ENCODE results near the gene TIMP2. TPM values are rescaled to one million over a fixed set of nuclear protein-coding genes. Genes with fewer than 3 reads are reported as not detected.

TIMP2 gene
- total RNA-seq, 1 experiment from 2014 or later = 60.5 TPM

DNA sequence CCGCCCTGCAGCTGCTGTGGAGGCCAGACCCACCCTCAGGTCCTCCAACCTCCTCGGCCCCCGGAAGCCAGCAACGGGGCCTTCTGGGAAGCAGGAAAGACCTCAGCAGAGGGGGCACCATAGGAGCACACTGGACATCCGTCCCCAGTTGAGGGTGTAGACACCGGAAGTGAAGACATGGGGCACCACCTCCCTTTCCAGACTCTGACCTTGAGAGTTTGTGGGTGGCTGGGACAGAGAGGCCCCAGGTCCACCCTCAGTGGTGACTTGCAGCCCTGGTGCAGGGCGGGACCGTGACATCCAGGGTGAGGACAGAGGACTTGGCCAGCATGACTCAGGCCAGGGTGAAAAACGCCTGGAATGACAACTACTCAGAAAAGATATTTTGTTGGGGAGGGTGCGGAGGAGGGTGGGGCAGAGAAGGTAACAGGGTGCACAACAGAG is 42.1 kb downstream of the TIMP2 start:
- TF ChIP-seq, protein P1, sequence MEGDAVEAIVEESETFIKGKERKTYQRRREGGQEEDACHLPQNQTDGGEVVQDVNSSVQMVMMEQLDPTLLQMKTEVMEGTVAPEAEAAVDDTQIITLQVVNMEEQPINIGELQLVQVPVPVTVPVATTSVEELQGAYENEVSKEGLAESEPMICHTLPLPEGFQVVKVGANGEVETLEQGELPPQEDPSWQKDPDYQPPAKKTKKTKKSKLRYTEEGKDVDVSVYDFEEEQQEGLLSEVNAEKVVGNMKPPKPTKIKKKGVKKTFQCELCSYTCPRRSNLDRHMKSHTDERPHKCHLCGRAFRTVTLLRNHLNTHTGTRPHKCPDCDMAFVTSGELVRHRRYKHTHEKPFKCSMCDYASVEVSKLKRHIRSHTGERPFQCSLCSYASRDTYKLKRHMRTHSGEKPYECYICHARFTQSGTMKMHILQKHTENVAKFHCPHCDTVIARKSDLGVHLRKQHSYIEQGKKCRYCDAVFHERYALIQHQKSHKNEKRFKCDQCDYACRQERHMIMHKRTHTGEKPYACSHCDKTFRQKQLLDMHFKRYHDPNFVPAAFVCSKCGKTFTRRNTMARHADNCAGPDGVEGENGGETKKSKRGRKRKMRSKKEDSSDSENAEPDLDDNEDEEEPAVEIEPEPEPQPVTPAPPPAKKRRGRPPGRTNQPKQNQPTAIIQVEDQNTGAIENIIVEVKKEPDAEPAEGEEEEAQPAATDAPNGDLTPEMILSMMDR (conservative IDR thresholded peaks at IDR 0.05; ENCODE audit: low read depth, low read length) = no peak
- TF ChIP-seq EZH2 (IDR thresholded peaks at IDR 0.05; ENCODE audit: borderline replicate concordance, low read depth, low read length, poor library complexity, severe bottlenecking) = no peak
- H3K9me3 ChIP-seq (ENCODE audit: low read depth, low read length, poor library complexity, severe bottlenecking) = no peaks in the 10 kb centered on the region
- H3K27ac ChIP-seq (ENCODE audit: low read depth, low read length, poor library complexity, severe bottlenecking) = no peak overlapping the region
- H3K4me1 ChIP-seq (ENCODE audit: insufficient read depth, low read length, poor library complexity, severe bottlenecking) = peaks cover 5% of the 10 kb centered on the region
- intact Hi-C loops (cut with micrococcal nuclease; ENCODE audit: unreplicated experiment) = no loop called here
- POLR2A ChIA-PET (ENCODE audit: low non-redundant PET) = no interaction called here
- CTCF ChIA-PET = no interaction called here
- no peaks in the 10 kb centered on the region for H3K27me3 ChIP-seq (replicated peaks; ENCODE audit: insufficient read depth, low read depth, low read length, poor library complexity)
- H3K4me3 ChIP-seq (ENCODE audit: low read depth, low read length, poor library complexity, severe bottlenecking) = no peak overlapping the region
- no TSS peak for BruUV-seq (replicated peaks)
- H3K36me3 ChIP-seq (ENCODE audit: insufficient read depth, low read length, poor library complexity, severe bottlenecking) = no peaks in the 10 kb centered on the region
- DNase-seq (ENCODE audit: low spot score) = no peak

DNA sequence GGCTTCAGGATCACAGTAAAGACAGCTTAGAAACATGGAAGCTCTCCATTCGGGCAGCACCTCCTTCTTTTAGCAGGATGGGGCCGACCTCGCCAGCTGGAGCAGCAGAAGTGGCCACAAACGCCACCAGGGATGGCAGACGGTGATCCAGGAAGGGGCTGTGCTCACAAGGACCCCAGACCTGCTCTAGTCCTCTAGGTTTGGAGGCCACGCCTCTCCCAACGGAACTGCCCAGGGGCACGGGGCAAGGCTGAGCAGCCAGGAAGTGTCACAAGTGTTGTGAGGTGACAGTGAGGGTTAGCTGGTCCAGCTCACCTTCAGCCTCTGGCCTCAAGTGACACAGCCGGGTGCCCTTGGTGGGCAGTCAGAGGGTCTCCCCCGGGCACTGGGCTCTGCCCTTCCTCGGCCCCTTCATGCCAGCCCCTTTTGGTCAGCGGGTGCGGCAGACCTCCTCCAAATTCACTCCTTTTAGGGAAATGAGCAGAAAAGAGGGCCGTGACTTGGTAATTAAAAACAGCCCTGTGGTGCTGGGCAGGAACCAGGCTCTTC is 42.6 kb downstream of the TIMP2 start:
- H3K4me1 ChIP-seq (ENCODE audit: insufficient read depth, low read length, poor library complexity, severe bottlenecking) = peaks cover 5% of the 10 kb centered on the region
- ChIA-PET CTCF (no interaction called here), POLR2A (ENCODE audit: low non-redundant PET) (no interaction called here)
- no peaks in the 10 kb centered on the region for H3K27me3 ChIP-seq (replicated peaks; ENCODE audit: insufficient read depth, low read depth, low read length, poor library complexity)
- H3K4me3 ChIP-seq (ENCODE audit: low read depth, low read length, poor library complexity, severe bottlenecking) = no peak overlapping the region
- no peak for DNase-seq (ENCODE audit: low spot score)
- no TSS peak for BruUV-seq (replicated peaks)
- no peaks in the 10 kb centered on the region for H3K9me3 ChIP-seq (ENCODE audit: low read depth, low read length, poor library complexity, severe bottlenecking)
- H3K27ac ChIP-seq (ENCODE audit: low read depth, low read length, poor library complexity, severe bottlenecking) = no peak overlapping the region
- intact Hi-C loops (cut with micrococcal nuclease; ENCODE audit: unreplicated experiment) = no loop called here
- TF ChIP-seq, protein P1 (conservative IDR thresholded peaks at IDR 0.05; ENCODE audit: low read depth, low read length) = no peak
- TF ChIP-seq EZH2 (IDR thresholded peaks at IDR 0.05; ENCODE audit: borderline replicate concordance, low read depth, low read length, poor library complexity, severe bottlenecking) = no peak
- H3K36me3 ChIP-seq (ENCODE audit: insufficient read depth, low read length, poor library complexity, severe bottlenecking) = no peaks in the 10 kb centered on the region

DNA sequence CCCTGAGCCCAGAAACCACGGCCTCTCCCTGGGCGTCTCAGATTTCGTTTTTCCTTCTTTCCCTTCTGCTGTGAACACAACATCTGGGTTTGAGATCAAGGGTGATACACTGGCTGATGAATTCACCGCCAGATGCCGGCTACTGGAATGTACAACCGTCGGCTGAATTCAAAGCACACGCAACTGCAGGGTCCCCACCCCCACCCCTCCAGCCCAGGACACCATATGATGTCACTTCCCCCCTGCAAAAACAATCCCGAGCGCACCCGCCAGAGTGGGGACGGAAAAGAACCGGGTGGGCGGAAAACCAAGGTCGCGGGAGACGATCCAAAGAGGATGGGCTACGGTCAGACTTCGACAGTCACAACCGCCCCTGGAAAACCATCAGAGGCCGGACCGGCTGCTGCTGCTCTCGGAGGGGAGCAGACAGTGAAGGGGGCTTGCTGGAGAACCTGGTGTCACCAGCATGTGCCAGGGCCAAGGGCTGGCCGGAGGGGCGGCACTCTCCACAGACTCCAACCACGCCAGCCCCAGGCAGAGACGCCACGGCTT is 45.5 kb downstream of the TIMP2 start:
- TF ChIP-seq EZH2 (IDR thresholded peaks at IDR 0.05; ENCODE audit: borderline replicate concordance, low read depth, low read length, poor library complexity, severe bottlenecking) = no peak
- TF ChIP-seq, protein P1 (conservative IDR thresholded peaks at IDR 0.05; ENCODE audit: low read depth, low read length) = no peak
- CTCF ChIA-PET = interaction anchor here (1.0 kb wide), 1 partner anchor 9 kb away, joined by 3 read pairs; no protein-coding TSS in a partner anchor
- intact Hi-C loops (cut with micrococcal nuclease; ENCODE audit: unreplicated experiment) = no loop called here
- no TSS peak for BruUV-seq (replicated peaks)
- Histone ChIP-seq H3K36me3 (ENCODE audit: insufficient read depth, low read length, poor library complexity, severe bottlenecking) (no peaks in the 10 kb centered on the region), H3K27me3 (replicated peaks; ENCODE audit: insufficient read depth, low read depth, low read length, poor library complexity) (no peaks in the 10 kb centered on the region), H3K4me3 (ENCODE audit: low read depth, low read length, poor library complexity, severe bottlenecking) (no peak overlapping the region), H3K4me1 (ENCODE audit: insufficient read depth, low read length, poor library complexity, severe bottlenecking) (peaks cover 5% of the 10 kb centered on the region), H3K27ac (ENCODE audit: low read depth, low read length, poor library complexity, severe bottlenecking) (no peak overlapping the region), H3K9me3 (ENCODE audit: low read depth, low read length, poor library complexity, severe bottlenecking) (no peaks in the 10 kb centered on the region)
- peak; percentile 20 for DNase-seq (ENCODE audit: low spot score)
- POLR2A ChIA-PET (ENCODE audit: low non-redundant PET) = no interaction called here

Data from A673 (cell line).